Osteocyte (in vitro differentiated cells): ENCODE measurements around the gene TPK1. TPM values are rescaled to one million over a fixed set of nuclear protein-coding genes. Genes with fewer than 3 reads are reported as not detected.

Experiments used
- DNase-seq: peaks from one replicate; pipeline ENCODE4 v3.0.0; 2021; ENCODE audit warnings: mixed read lengths; ENCODE audit not compliant: unreplicated experiment; ENCODE audit errors: extremely low spot score
- H3K27ac Mint-ChIP-seq: one replicate; pipeline ENCODE4 v1.8.0; 2021; ENCODE audit warnings: mild to moderate bottlenecking, mixed read lengths; ENCODE audit not compliant: unreplicated experiment
- H3K27me3 Mint-ChIP-seq: one replicate; pipeline ENCODE4 v1.8.0; 2021; ENCODE audit warnings: mixed read lengths; ENCODE audit not compliant: unreplicated experiment
- H3K36me3 Mint-ChIP-seq: one replicate; pipeline ENCODE4 v1.8.0; 2021; ENCODE audit warnings: mixed read lengths; ENCODE audit not compliant: unreplicated experiment
- H3K4me1 Mint-ChIP-seq: one replicate; pipeline ENCODE4 v1.8.0; 2021; ENCODE audit warnings: mixed read lengths; ENCODE audit not compliant: unreplicated experiment
- H3K4me3 Mint-ChIP-seq: one replicate; pipeline ENCODE4 v1.8.0; 2021; ENCODE audit warnings: mild to moderate bottlenecking, moderate library complexity, mixed read lengths; ENCODE audit not compliant: unreplicated experiment
- H3K9me3 Mint-ChIP-seq: one replicate; pipeline ENCODE4 v1.8.0; 2021; ENCODE audit warnings: mixed read lengths; ENCODE audit not compliant: unreplicated experiment
- CTCF ChIP-seq: fragments of 200-600 bp; sonication (generic); IDR thresholded peaks from 2 replicates; pipeline ENCODE4 v1.5.0; 2021; ENCODE audit warnings: antibody characterized with exemption, mild to moderate bottlenecking, moderate library complexity
- total RNA-seq: library from RNA; stranded (reverse); gene quantifications from 2 replicates; pipeline ENCODE4 v1.2.1, GENCODE V29; 2021

Gene TPK1
- total RNA-seq, 1 donor from 2014 or later: 5.6 TPM

- no peaks in the 10 kb centered on the region for H3K27me3 Mint-ChIP-seq
- no peak overlapping the region for H3K4me3 Mint-ChIP-seq
- peaks cover 51% of the 10 kb centered on the region for H3K4me1 Mint-ChIP-seq
- TF ChIP-seq CTCF: no peak
- no peaks in the 10 kb centered on the region for H3K36me3 Mint-ChIP-seq
- no peaks in the 10 kb centered on the region for H3K9me3 Mint-ChIP-seq
- H3K27ac Mint-ChIP-seq: peak overlapping the region; percentile 35
- no peak for DNase-seq
Observed at GRCh38 chr7:144826208-144826607, 9.6 kb downstream of the TPK1 start.

DNA sequence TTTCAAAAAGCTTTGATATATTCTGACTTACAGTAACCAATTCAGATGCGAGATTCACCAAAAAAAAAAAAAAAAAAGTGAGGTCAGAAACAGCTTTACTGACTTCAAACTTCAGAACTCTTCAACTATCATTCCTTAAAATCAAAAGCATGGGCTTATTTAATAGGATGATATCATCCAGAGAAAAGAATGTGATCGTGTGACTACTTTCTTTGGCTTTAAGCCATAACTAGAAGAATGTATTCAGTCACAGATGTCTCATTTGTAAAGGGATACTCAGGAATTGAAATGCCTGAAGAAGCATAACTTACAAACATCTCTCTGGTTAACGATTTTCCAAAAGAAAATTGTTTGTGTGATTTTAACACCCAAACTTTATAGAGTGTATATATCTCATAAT, 11.5 kb downstream of the TPK1 start:
- no peak for DNase-seq
- H3K36me3 Mint-ChIP-seq: no peaks in the 10 kb centered on the region
- H3K9me3 Mint-ChIP-seq: no peaks in the 10 kb centered on the region

DNA sequence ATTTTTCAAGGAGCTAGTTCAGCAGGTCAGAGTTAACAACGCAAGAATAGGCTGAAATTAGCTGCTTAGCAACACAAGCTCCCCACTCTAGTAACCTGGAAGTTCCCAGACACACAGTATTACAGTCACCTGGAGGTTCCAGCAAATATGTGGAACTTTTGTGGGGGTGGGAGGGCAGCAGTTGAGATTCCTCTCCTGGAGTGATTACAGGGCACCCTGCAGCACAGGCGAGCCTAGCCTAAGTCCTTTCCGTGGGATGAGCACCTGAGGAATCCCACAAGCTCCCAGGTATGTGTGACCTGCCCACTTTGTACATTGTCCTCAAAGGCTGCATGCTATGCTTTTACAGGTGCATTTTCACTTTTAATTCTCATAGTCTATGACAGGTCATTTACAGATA, 13.6 kb downstream of the TPK1 start:
- Mint-ChIP-seq H3K4me3 (no peak overlapping the region), H3K4me1 (peaks cover 50% of the 10 kb centered on the region), H3K27ac (no peak overlapping the region), H3K27me3 (no peaks in the 10 kb centered on the region), H3K9me3 (no peaks in the 10 kb centered on the region), H3K36me3 (no peaks in the 10 kb centered on the region)
- no peak for TF ChIP-seq CTCF
- DNase-seq: no peak

More for the DNA sequence above, 11.5 kb downstream of the TPK1 start:
- Mint-ChIP-seq H3K27ac (peak overlapping the region; percentile 75), H3K27me3 (no peaks in the 10 kb centered on the region), H3K4me1 (peaks cover 54% of the 10 kb centered on the region), H3K4me3 (no peak overlapping the region)
- TF ChIP-seq CTCF: no peak

GRCh38 chr7:144821067-144821466, 14.8 kb downstream of the TPK1 start:
- peaks cover 39% of the 10 kb centered on the region for H3K4me1 Mint-ChIP-seq
- H3K27me3 Mint-ChIP-seq: no peaks in the 10 kb centered on the region
- DNase-seq: no peak
- H3K4me3 Mint-ChIP-seq: no peak overlapping the region
- no peak overlapping the region for H3K27ac Mint-ChIP-seq
- no peak for TF ChIP-seq CTCF
- no peaks in the 10 kb centered on the region for H3K36me3 Mint-ChIP-seq
- no peaks in the 10 kb centered on the region for H3K9me3 Mint-ChIP-seq

DNA sequence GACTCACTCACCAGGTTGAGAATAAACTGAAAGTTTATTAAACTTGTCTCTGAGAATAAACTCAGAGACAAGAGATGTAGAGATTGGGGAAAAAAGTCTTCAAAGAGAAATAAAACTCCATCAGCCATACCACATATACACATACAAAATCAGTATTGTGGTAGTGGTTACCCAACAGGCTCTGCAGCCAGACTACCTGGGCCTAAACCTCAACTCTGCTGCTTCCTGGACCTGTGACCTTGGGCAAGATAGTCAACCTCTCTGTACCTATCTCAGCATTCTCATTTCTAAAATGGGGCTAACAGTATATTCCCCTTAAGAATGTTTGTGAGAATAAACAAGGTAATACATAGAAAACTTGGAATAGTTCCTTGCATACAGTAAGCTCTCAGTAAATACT, 15.3 kb downstream of the TPK1 start:
- no peak for DNase-seq
- H3K27ac Mint-ChIP-seq: no peak overlapping the region
- no peak for TF ChIP-seq CTCF
- H3K9me3 Mint-ChIP-seq: no peaks in the 10 kb centered on the region
- H3K4me3 Mint-ChIP-seq: no peak overlapping the region
- H3K36me3 Mint-ChIP-seq: no peaks in the 10 kb centered on the region
- no peaks in the 10 kb centered on the region for H3K27me3 Mint-ChIP-seq
- peaks cover 34% of the 10 kb centered on the region for H3K4me1 Mint-ChIP-seq
